ENCODE measurements around the gene GALNT18. TPM values are rescaled to one million over a fixed set of nuclear protein-coding genes. Genes with fewer than 3 reads are reported as not detected.

The GALNT18 gene
- total and polyA plus RNA-seq, 2 of the 4 experiments (the other 2 are of a cell fraction), result 9.5 to 11.3 TPM

GRCh38 chr11:11309906-11310305, 311.9 kb downstream of the GALNT18 start:
- no peak overlapping the region for H3K9ac ChIP-seq (ENCODE audit: low read depth, low read length)
- dilution Hi-C loops (cut with HindIII; ENCODE audit: low sequenced_read_pairs, unreplicated experiment) (no loop called here), intact Hi-C loops (cut with micrococcal nuclease) (no loop called here), in situ Hi-C loops (cut with MboI; ENCODE audit: low sequenced_read_pairs) (no loop called here)
- no peak overlapping the region for H3K23ac ChIP-seq (ENCODE audit: low read depth, low read length)
- ATAC-seq (ENCODE audit: low read depth), result no peak
- no peaks in the 10 kb centered on the region for H3K79me1 ChIP-seq (ENCODE audit: low read depth in 1 of 2, low read length in 2 of 2)
- H3K27ac ChIP-seq (ENCODE audit: insufficient read depth, low read length), result no peak overlapping the region
- TF ChIP-seq MAFK (IDR thresholded peaks at IDR 0.05; ENCODE audit: low read depth, low read length) (no peak), CTCF (conservative IDR thresholded peaks at IDR 0.05; ENCODE audit: low read depth, low read length) (no peak), CEBPB (IDR thresholded peaks at IDR 0.05; ENCODE audit: low read depth, low read length) (no peak), MXI1 (IDR thresholded peaks at IDR 0.05; ENCODE audit: borderline replicate concordance, low read depth, low read length) (no peak)
- peaks cover 3% of the 10 kb centered on the region for H3K27me3 ChIP-seq (ENCODE audit: control insufficient read depth, insufficient read depth, low read length)
- H3K56ac ChIP-seq (ENCODE audit: extremely low read depth, insufficient read depth, low read length), result no peak overlapping the region
- no peak for DNase-seq
- no peak overlapping the region for H2AK5ac ChIP-seq (ENCODE audit: low read depth, low read length)
- H3K4ac ChIP-seq (ENCODE audit: low read depth, low read length), result no peak overlapping the region
- BruUV-seq (replicated peaks), result no TSS peak
- no peak overlapping the region for H4K5ac ChIP-seq (ENCODE audit: low read depth, low read length)
- H3K18ac ChIP-seq (ENCODE audit: low read depth, low read length), result no peak overlapping the region
- H3K4me2 ChIP-seq (ENCODE audit: low read depth, low read length), result no peak overlapping the region
- H2BK15ac ChIP-seq (ENCODE audit: low read depth, low read length), result no peak overlapping the region
- H2BK5ac ChIP-seq (ENCODE audit: low read depth, low read length, poor library complexity, severe bottlenecking), result no peak overlapping the region
- H4K8ac ChIP-seq (ENCODE audit: low read depth in 2 of 2, low read length in 2 of 2), result no peak overlapping the region
- H3K9me3 ChIP-seq (ENCODE audit: control insufficient read depth, insufficient read depth, low read length), result no peaks in the 10 kb centered on the region
- CTCF ChIA-PET, result no interaction called here
- no peak overlapping the region for H4K91ac ChIP-seq (ENCODE audit: insufficient read depth, low read depth, low read length)
- H2AFZ ChIP-seq (replicated peaks; ENCODE audit: low read length, poor library complexity), result no peak overlapping the region
- H2AK9ac ChIP-seq (replicated peaks; ENCODE audit: low read depth, low read length, poor library complexity), result no peak overlapping the region
- H4K20me1 ChIP-seq (ENCODE audit: insufficient read depth, low read length), result no peaks in the 10 kb centered on the region
- no peak overlapping the region for H3K14ac ChIP-seq (replicated peaks; ENCODE audit: low read depth, low read length)
- no peaks in the 10 kb centered on the region for H3K36me3 ChIP-seq (ENCODE audit: control insufficient read depth, insufficient read depth, low read length)
- no peaks in the 10 kb centered on the region for H3K9me1 ChIP-seq (ENCODE audit: insufficient read depth, low read length)
- H3K4me3 ChIP-seq (ENCODE audit: insufficient read depth, low read depth, low read length), result no peak overlapping the region
- WGBS, 2 experiments (ENCODE audit: extremely low coverage in 2 of 2, insufficient read length in 1 of 2), result no CpG with 5 or more reads among the region's 2 CpGs
- no peak overlapping the region for H2BK120ac ChIP-seq (ENCODE audit: low read depth, low read length)
- peaks cover 8% of the 10 kb centered on the region; the same call in 1 of the 2 replicates for H3K4me1 ChIP-seq (ENCODE audit: control insufficient read depth, insufficient read depth, low read length)
- H2BK20ac ChIP-seq (ENCODE audit: low read depth, low read length), result no peak overlapping the region
- POLR2A ChIA-PET (ENCODE audit: unreplicated experiment), result no interaction called here

Measured in IMR-90 (cell line).